ENCODE measurements around the gene SLC35C1.

- TF ChIP-seq EZH2phosphoT487 (IDR thresholded peaks at IDR 0.05; ENCODE audit: borderline replicate concordance, low read length), result no peak
- no peak for TF ChIP-seq CTCF (IDR thresholded peaks at IDR 0.05; ENCODE audit: low read depth, low read length, poor library complexity, severe bottlenecking)
Observed at GRCh38 chr11:45812581-45813548, 7.9 kb downstream of the SLC35C1 start.

Data from DOHH2 (cell line).